NCI-H2107 treated with DMSO at 0.1 percent for 48 hours (cell line): ENCODE measurements around the gene CPLANE2.
"Not testable (repeated sequence)": the region's sequence is repeated elsewhere in the genome, so short reads cannot be mapped to it uniquely, and the experiment has no call there.

ENCODE experiments used
- DNase-seq: peaks from one replicate; lab custom pipeline; 2025; ENCODE audit not compliant: unreplicated experiment; lab: John Stamatoyannopoulos, UW

The CPLANE2 gene

GRCh38 chr1:16236511-16237342, at the start of gene CPLANE2:
Gene CPLANE2, minus strand, starts transcription at chr1:16237183. Its CDS starts 441 bp downstream, at chr1:16236742.
- peak; percentile 79 for DNase-seq

GRCh38 chr1:16286122-16286521, 49.1 kb upstream of the CPLANE2 start:
- no peak for DNase-seq

GRCh38 chr1:16281765-16282164, 44.8 kb upstream of the CPLANE2 start:
- DNase-seq, result no peak

- no peak for DNase-seq
Measured at GRCh38 chr1:16279186-16279585, 42.2 kb upstream of the CPLANE2 start.

- DNase-seq, result no peak
Measured at GRCh38 chr1:16276302-16277030, 39.5 kb upstream of the CPLANE2 start.

- no peak for DNase-seq
Measured at GRCh38 chr1:16275591-16275990, 38.6 kb upstream of the CPLANE2 start.

- no peak for DNase-seq
Measured at GRCh38 chr1:16267690-16268180, 30.8 kb upstream of the CPLANE2 start.

- no peak for DNase-seq
Measured at GRCh38 chr1:16266411-16267118, 29.6 kb upstream of the CPLANE2 start.

- DNase-seq, result no peak
Measured at GRCh38 chr1:16262067-16262466, 25.1 kb upstream of the CPLANE2 start.

GRCh38 chr1:16260814-16261213, 23.8 kb upstream of the CPLANE2 start:
- no peak for DNase-seq

- no peak for DNase-seq
Measured at GRCh38 chr1:16258591-16259135, 21.7 kb upstream of the CPLANE2 start.

- no peak for DNase-seq
Measured at GRCh38 chr1:16257968-16258367, 21.0 kb upstream of the CPLANE2 start.

- not testable (repeated sequence) for DNase-seq
Measured at GRCh38 chr1:16257556-16257955, 20.6 kb upstream of the CPLANE2 start.

- no peak for DNase-seq
Measured at GRCh38 chr1:16256478-16256877, 19.5 kb upstream of the CPLANE2 start.

GRCh38 chr1:16254263-16254928, 17.4 kb upstream of the CPLANE2 start:
- peak; percentile 63 for DNase-seq

- DNase-seq, result no peak
Measured at GRCh38 chr1:16253332-16253922, 16.4 kb upstream of the CPLANE2 start.

GRCh38 chr1:16252912-16253311, 15.9 kb upstream of the CPLANE2 start:
- no peak for DNase-seq

GRCh38 chr1:16251381-16251780, 14.4 kb upstream of the CPLANE2 start:
- DNase-seq, result no peak

- DNase-seq, result no peak
Measured at GRCh38 chr1:16250524-16251251, 13.7 kb upstream of the CPLANE2 start.
